ENCODE measurements around the gene C16orf86.

C16orf86 gene

DNA sequence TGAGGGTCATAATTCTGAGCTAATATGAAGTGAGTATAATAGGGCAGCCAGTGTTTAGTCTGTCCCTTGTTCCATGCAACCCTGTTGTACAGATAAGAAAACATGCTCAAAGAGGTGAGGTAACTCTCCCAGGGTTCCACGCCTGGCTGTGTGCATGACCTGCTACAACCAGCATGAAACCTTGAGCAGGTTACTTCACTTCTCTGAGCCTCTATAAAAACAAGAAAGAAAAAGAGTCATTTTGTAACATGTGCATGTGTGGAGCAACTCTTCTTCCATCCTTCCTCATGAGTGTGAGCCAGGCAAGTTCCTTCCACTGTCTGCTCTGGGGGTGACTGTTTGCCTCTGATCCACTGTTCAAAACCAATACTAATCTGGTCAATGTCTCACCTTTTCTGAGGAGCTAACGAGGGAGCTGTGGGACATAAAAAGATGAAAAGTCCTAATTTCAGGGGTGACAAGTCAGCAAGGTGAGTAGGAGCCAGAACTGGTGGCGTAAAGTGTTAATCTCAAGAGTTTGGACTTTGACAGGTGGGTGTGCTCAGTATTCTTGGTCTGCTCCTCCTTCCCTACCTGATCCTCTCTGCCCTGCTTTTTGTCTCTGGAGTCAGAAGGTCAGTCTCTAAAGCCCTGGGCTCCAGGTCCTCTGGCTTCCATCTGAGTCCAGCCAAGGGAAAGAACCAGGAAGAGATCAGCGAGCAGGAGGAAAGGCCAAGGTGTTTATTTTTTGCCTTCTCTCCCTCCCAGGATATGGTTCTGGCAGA lies 31.0 kb downstream of the C16orf86 start:
- H4K91ac ChIP-seq (ENCODE audit: low read depth, low read length) = peak overlapping the region; percentile 39
- H3K18ac ChIP-seq (ENCODE audit: low read length) = peak overlapping the region; percentile 33
- H2BK120ac ChIP-seq (ENCODE audit: insufficient read depth, low read length, poor library complexity) = no peak overlapping the region
- H3K4me2 ChIP-seq (ENCODE audit: low read length) = no peak overlapping the region
- H3K9ac ChIP-seq (ENCODE audit: low read length) = no peak overlapping the region
- H3K79me2 ChIP-seq (ENCODE audit: control insufficient read depth, insufficient read depth, low read length, poor library complexity) = no peaks in the 10 kb centered on the region
- H3K27ac ChIP-seq (ENCODE audit: low read depth, low read length) = peak overlapping the region; percentile 45
- H3K27me3 ChIP-seq (ENCODE audit: insufficient read depth, low read length) = no peaks in the 10 kb centered on the region
- H2AFZ ChIP-seq (ENCODE audit: insufficient read depth, low read length, poor library complexity) = no peak overlapping the region
- no peak overlapping the region for H3K14ac ChIP-seq (ENCODE audit: low read length)
- peak; percentile 87 to 91 for DNase-seq
- no peak overlapping the region for H4K12ac ChIP-seq (ENCODE audit: low read depth, low read length)
- H3K36me3 ChIP-seq (ENCODE audit: control insufficient read depth in 1 of 2, insufficient read depth in 2 of 2, low read length in 2 of 2) = peaks cover 2 to 3% of the 10 kb centered on the region in 2 experiments
- H2AK5ac ChIP-seq (ENCODE audit: low read length) = no peak overlapping the region
- no peak overlapping the region for H3K4me3 ChIP-seq (ENCODE audit: low read depth, low read length)
- peak overlapping the region; percentile 7 for H4K8ac ChIP-seq (ENCODE audit: low read depth, low read length)
- H2BK5ac ChIP-seq (ENCODE audit: low read depth, low read length, poor library complexity) = no peak overlapping the region
- H3K4me1 ChIP-seq (ENCODE audit: control insufficient read depth in 1 of 2, insufficient read depth in 2 of 2, low read length in 2 of 2) = peaks cover 11 to 13% of the 10 kb centered on the region in 2 experiments
- peak overlapping the region; percentile 39 for H2BK12ac ChIP-seq (ENCODE audit: low read length)
- no peak overlapping the region for H3K4ac ChIP-seq (ENCODE audit: low read depth, low read length)
- H3K23ac ChIP-seq (ENCODE audit: low read length) = no peak overlapping the region
- peaks cover 2% of the 10 kb centered on the region for H3K79me1 ChIP-seq (ENCODE audit: low read length)
- no CpG with 5 or more reads among the region's 4 CpGs for WGBS (ENCODE audit: extremely low coverage, insufficient coverage, insufficient read length)
- peaks cover 3% of the 10 kb centered on the region for H3K9me3 ChIP-seq (ENCODE audit: insufficient read depth, low read depth, low read length)

DNA sequence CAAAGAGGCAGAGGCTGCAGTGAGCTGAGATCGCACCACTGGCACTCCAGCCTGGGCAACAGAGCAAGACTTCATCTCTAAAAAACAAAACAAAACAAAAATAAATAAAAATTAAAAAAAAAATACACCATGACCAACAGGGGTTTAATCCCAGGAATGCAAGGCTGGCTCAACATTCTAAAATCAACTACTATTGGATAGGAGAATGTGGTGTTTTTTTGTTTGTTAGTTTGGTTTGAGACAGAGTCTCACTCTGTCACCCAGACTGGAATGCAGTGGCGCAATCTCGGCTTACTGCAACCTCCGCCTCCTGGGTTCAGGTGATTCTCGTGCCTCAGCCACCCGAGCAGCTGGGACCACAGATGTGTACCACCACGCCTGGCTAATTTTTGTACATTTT lies 32.7 kb downstream of the C16orf86 start:
- Histone ChIP-seq H3K79me2 (ENCODE audit: control insufficient read depth, insufficient read depth, low read length, poor library complexity) (no peaks in the 10 kb centered on the region), H3K27ac (ENCODE audit: low read depth, low read length) (no peak overlapping the region), H3K27me3 (ENCODE audit: insufficient read depth, low read length) (no peaks in the 10 kb centered on the region), H3K4me1 (ENCODE audit: control insufficient read depth in 1 of 2, insufficient read depth in 2 of 2, low read length in 2 of 2) (peaks cover 11 to 13% of the 10 kb centered on the region in 2 experiments), H3K4me2 (ENCODE audit: low read length) (no peak overlapping the region), H2BK12ac (ENCODE audit: low read length) (no peak overlapping the region), H4K8ac (ENCODE audit: low read depth, low read length) (no peak overlapping the region), H2BK120ac (ENCODE audit: insufficient read depth, low read length, poor library complexity) (no peak overlapping the region), H3K9ac (ENCODE audit: low read length) (no peak overlapping the region), H4K12ac (ENCODE audit: low read depth, low read length) (no peak overlapping the region), H3K9me3 (ENCODE audit: insufficient read depth, low read depth, low read length) (peaks cover 3% of the 10 kb centered on the region), H2AFZ (ENCODE audit: insufficient read depth, low read length, poor library complexity) (no peak overlapping the region), H3K36me3 (ENCODE audit: control insufficient read depth in 1 of 2, insufficient read depth in 2 of 2, low read length in 2 of 2) (peaks cover 2 to 3% of the 10 kb centered on the region in 2 experiments), H3K4me3 (ENCODE audit: low read depth, low read length) (no peak overlapping the region), H2AK5ac (ENCODE audit: low read length) (no peak overlapping the region), H2BK5ac (ENCODE audit: low read depth, low read length, poor library complexity) (no peak overlapping the region), H3K4ac (ENCODE audit: low read depth, low read length) (no peak overlapping the region), H3K79me1 (ENCODE audit: low read length) (peaks cover 2% of the 10 kb centered on the region), H3K14ac (ENCODE audit: low read length) (no peak overlapping the region), H3K18ac (ENCODE audit: low read length) (no peak overlapping the region), H4K91ac (ENCODE audit: low read depth, low read length) (no peak overlapping the region), H3K23ac (ENCODE audit: low read length) (no peak overlapping the region)
- no CpG with 5 or more reads among the region's 7 CpGs for WGBS (ENCODE audit: extremely low coverage, insufficient coverage, insufficient read length)
- peak; percentile 70 to 81 for DNase-seq

DNA sequence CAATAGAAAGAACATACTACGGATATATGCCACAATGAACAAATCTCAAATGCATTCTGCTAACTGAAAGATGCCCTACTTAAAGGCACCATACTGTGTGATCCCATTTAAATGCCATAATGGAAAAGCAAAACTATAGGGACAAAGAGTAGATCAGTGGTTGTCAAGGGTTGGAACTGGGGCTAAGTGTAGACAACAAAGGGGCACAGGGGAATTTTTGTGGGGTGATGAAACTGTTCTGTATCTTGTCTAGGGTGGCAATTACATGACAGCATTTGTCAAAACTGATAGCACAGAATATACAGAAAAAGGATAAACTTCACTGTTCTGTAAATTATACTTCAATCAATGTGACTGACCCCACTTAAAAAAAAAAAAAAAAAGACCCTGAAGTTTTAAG lies 34.8 kb downstream of the C16orf86 start:
- Histone ChIP-seq H2AFZ (ENCODE audit: insufficient read depth, low read length, poor library complexity) (no peak overlapping the region), H4K8ac (ENCODE audit: low read depth, low read length) (no peak overlapping the region), H2BK12ac (ENCODE audit: low read length) (no peak overlapping the region), H3K27ac (ENCODE audit: low read depth, low read length) (no peak overlapping the region), H3K23ac (ENCODE audit: low read length) (no peak overlapping the region), H3K27me3 (ENCODE audit: insufficient read depth, low read length) (no peaks in the 10 kb centered on the region), H2BK5ac (ENCODE audit: low read depth, low read length, poor library complexity) (no peak overlapping the region), H2BK120ac (ENCODE audit: insufficient read depth, low read length, poor library complexity) (no peak overlapping the region), H3K4me3 (ENCODE audit: low read depth, low read length) (no peak overlapping the region), H3K79me2 (ENCODE audit: control insufficient read depth, insufficient read depth, low read length, poor library complexity) (no peaks in the 10 kb centered on the region), H4K91ac (ENCODE audit: low read depth, low read length) (no peak overlapping the region), H3K9ac (ENCODE audit: low read length) (no peak overlapping the region), H3K18ac (ENCODE audit: low read length) (no peak overlapping the region), H3K79me1 (ENCODE audit: low read length) (peaks cover 2% of the 10 kb centered on the region), H3K9me3 (ENCODE audit: insufficient read depth, low read depth, low read length) (peaks cover 3% of the 10 kb centered on the region), H3K4me2 (ENCODE audit: low read length) (no peak overlapping the region), H3K4ac (ENCODE audit: low read depth, low read length) (no peak overlapping the region), H4K12ac (ENCODE audit: low read depth, low read length) (no peak overlapping the region), H3K14ac (ENCODE audit: low read length) (no peak overlapping the region), H3K36me3 (ENCODE audit: control insufficient read depth in 1 of 2, insufficient read depth in 2 of 2, low read length in 2 of 2) (peaks cover 2 to 3% of the 10 kb centered on the region in 2 experiments), H2AK5ac (ENCODE audit: low read length) (no peak overlapping the region), H3K4me1 (ENCODE audit: control insufficient read depth in 1 of 2, insufficient read depth in 2 of 2, low read length in 2 of 2) (peaks cover 11 to 13% of the 10 kb centered on the region in 2 experiments)
- DNase-seq = no peak
- no CpG with 5 or more reads among the region's 1 CpG for WGBS (ENCODE audit: extremely low coverage, insufficient coverage, insufficient read length)

DNA sequence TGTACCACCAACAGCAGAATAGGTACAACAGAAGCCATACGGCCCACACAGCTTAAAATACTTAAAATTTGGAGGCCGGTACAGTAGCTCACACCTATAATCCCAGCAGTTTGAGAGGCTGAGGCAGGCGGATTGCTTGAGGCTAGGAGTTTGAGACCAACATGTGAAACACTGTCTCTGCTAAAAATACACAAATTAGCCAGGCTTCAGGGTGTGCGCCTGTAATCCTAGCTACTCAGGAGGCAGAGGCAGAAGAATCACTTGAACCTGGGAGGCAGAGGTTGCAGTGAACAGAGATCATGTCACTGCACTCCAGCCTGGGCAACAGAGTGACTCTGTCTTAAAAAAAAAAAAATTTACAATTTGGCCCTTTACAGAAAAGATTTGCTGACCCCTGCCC lies 35.5 kb downstream of the C16orf86 start:
- DNase-seq = no peak

More for the DNA sequence above, 35.5 kb downstream of the C16orf86 start:
- no peak overlapping the region for H2BK12ac ChIP-seq (ENCODE audit: low read length)
- H3K79me1 ChIP-seq (ENCODE audit: low read length) = peaks cover 2% of the 10 kb centered on the region
- H3K9me3 ChIP-seq (ENCODE audit: insufficient read depth, low read depth, low read length) = peaks cover 3% of the 10 kb centered on the region
- H2BK5ac ChIP-seq (ENCODE audit: low read depth, low read length, poor library complexity) = no peak overlapping the region
- H3K14ac ChIP-seq (ENCODE audit: low read length) = no peak overlapping the region
- H2BK120ac ChIP-seq (ENCODE audit: insufficient read depth, low read length, poor library complexity) = no peak overlapping the region
- H3K36me3 ChIP-seq (ENCODE audit: control insufficient read depth in 1 of 2, insufficient read depth in 2 of 2, low read length in 2 of 2) = peaks cover 2 to 3% of the 10 kb centered on the region in 2 experiments
- H4K8ac ChIP-seq (ENCODE audit: low read depth, low read length) = no peak overlapping the region
- no peak overlapping the region for H3K27ac ChIP-seq (ENCODE audit: low read depth, low read length)
- no peak overlapping the region for H3K4me3 ChIP-seq (ENCODE audit: low read depth, low read length)
- no peak overlapping the region for H3K18ac ChIP-seq (ENCODE audit: low read length)
- peaks cover 8% of the 10 kb centered on the region in 2 experiments for H3K4me1 ChIP-seq (ENCODE audit: control insufficient read depth in 1 of 2, insufficient read depth in 2 of 2, low read length in 2 of 2)
- H3K9ac ChIP-seq (ENCODE audit: low read length) = no peak overlapping the region
- no CpG with 5 or more reads among the region's 4 CpGs for WGBS (ENCODE audit: extremely low coverage, insufficient coverage, insufficient read length)
- no peak overlapping the region for H3K23ac ChIP-seq (ENCODE audit: low read length)
- H4K91ac ChIP-seq (ENCODE audit: low read depth, low read length) = no peak overlapping the region
- no peaks in the 10 kb centered on the region for H3K27me3 ChIP-seq (ENCODE audit: insufficient read depth, low read length)
- H3K79me2 ChIP-seq (ENCODE audit: control insufficient read depth, insufficient read depth, low read length, poor library complexity) = no peaks in the 10 kb centered on the region
- no peak overlapping the region for H2AFZ ChIP-seq (ENCODE audit: insufficient read depth, low read length, poor library complexity)
- no peak overlapping the region for H3K4me2 ChIP-seq (ENCODE audit: low read length)
- H2AK5ac ChIP-seq (ENCODE audit: low read length) = no peak overlapping the region
- H4K12ac ChIP-seq (ENCODE audit: low read depth, low read length) = no peak overlapping the region
- no peak overlapping the region for H3K4ac ChIP-seq (ENCODE audit: low read depth, low read length)
